HepG2 (cell line): ENCODE measurements around the gene ZSCAN2. TPM values are rescaled to one million over a fixed set of nuclear protein-coding genes. Genes with fewer than 3 reads are reported as not detected.

Experiments used
- AGO1 ChIP-seq: fragments of 200-400 bp; formaldehyde crosslinking; IDR thresholded peaks from 2 replicates; pipeline ENCODE4 v1.6.1; 2017; ENCODE audit warnings: mild to moderate bottlenecking, low read depth, low read length, moderate library complexity; ENCODE audit not compliant: poor library complexity, severe bottlenecking
- ARID2 ChIP-seq: sonication (generic); formaldehyde crosslinking; IDR thresholded peaks from 2 replicates; pipeline ENCODE4 v1.8.1; 2022; ENCODE audit warnings: mild to moderate bottlenecking, missing genetic modification reagents, borderline replicate concordance
- ARNT2 ChIP-seq: sonication (generic); formaldehyde crosslinking; IDR thresholded peaks from 2 replicates; pipeline ENCODE4 v1.8.0; 2022; ENCODE audit warnings: mild to moderate bottlenecking, low read depth, missing genetic modification reagents, moderate library complexity
- ATF1 ChIP-seq: IDR thresholded peaks from 2 replicates; pipeline ENCODE4 v1.6.1; 2016; ENCODE audit warnings: mild to moderate bottlenecking, control low read depth
- FOXA1 ChIP-seq, 2 experiments: fragments of 450-650 bp in 1 of 2; sonication (generic) in 1 of 2; formaldehyde crosslinking in 1 of 2; IDR thresholded peaks; 2 replicates each; pipeline versions ENCODE4 v1.4.0 to v1.6.1; 2016 to 2020; ENCODE audit warnings: missing genetic modification reagents in 1 of 2
- HOXA5 ChIP-seq: sonication (generic); formaldehyde crosslinking; IDR thresholded peaks from 2 replicates; pipeline ENCODE4 v1.4.0; 2020; ENCODE audit warnings: missing genetic modification reagents
- NBN ChIP-seq: fragments of 450-650 bp; conservative IDR thresholded peaks from 2 replicates; pipeline ENCODE4 v1.6.1; 2017
- SIX1 ChIP-seq: sonication (generic); formaldehyde crosslinking; IDR thresholded peaks from 2 replicates; pipeline ENCODE4 v1.4.0; 2020; ENCODE audit warnings: missing genetic modification reagents, borderline replicate concordance
- TBL1XR1 ChIP-seq: fragments of 150-350 bp; IDR thresholded peaks from 2 replicates; pipeline ENCODE4 v1.6.1; 2014; ENCODE audit warnings: borderline replicate concordance, low read length; ENCODE audit not compliant: partially characterized antibody
- TMF1 ChIP-seq: sonication (generic); formaldehyde crosslinking; IDR thresholded peaks from 2 replicates; pipeline ENCODE4 v1.8.1; 2022; ENCODE audit warnings: low read depth, missing genetic modification reagents
- ZBTB43 ChIP-seq: sonication (generic); formaldehyde crosslinking; conservative IDR thresholded peaks from 2 replicates; pipeline ENCODE4 v1.4.0; 2020; ENCODE audit warnings: missing genetic modification reagents
- ZNF207 ChIP-seq: fragments of 450-650 bp; IDR thresholded peaks from 2 replicates; pipeline ENCODE4 v1.6.1; 2016; ENCODE audit warnings: antibody characterized with exemption, borderline replicate concordance
- ZNF44 ChIP-seq: sonication (generic); formaldehyde crosslinking; IDR thresholded peaks from 2 replicates; pipeline ENCODE4 v1.5.1; 2020; ENCODE audit warnings: mild to moderate bottlenecking, missing genetic modification reagents
- ZNF646 ChIP-seq: sonication (generic); formaldehyde crosslinking; IDR thresholded peaks from 2 replicates; pipeline ENCODE4 v1.9.0; 2021; ENCODE audit warnings: mild to moderate bottlenecking, missing genetic modification reagents
- polyA plus RNA-seq, 8 experiments: library from polyadenylated mRNA; depleted of rRNA in 3 of 8; stranded (reverse) in 7 of 8; unstranded in 1 of 8; fragments of >200 nt; fragmentation: Illumina TruSeq in 4 of 8; extraction: Trizol in 4 of 8; gene quantifications; 2 replicates each; pipeline versions ENCODE4 v1.2.1 to v1.2.3, GENCODE V29; 2011 to 2016; ENCODE audit warnings: low read depth in 4 of 8, missing spikeins in 1 of 8, mixed read lengths in 1 of 8; ENCODE audit not compliant: insufficient read depth in 1 of 8
- total RNA-seq, 5 experiments: library from RNA; depleted of rRNA; stranded (reverse); fragments of >200 nt; fragmentation: Illumina TruSeq; extraction: Trizol; gene quantifications; 2 replicates each; pipeline ENCODE4 v1.2.3, GENCODE V29; 2016; ENCODE audit warnings: low read depth in 1 of 5
- TF ChIP-seq, protein P1 (sequence below): IDR thresholded peaks from 2 replicates; pipeline ENCODE4 v1.6.1; 2018; ENCODE audit warnings: missing genetic modification reagents, mild to moderate bottlenecking, missing compliant biosample characterization
- TF ChIP-seq, protein P2 (sequence below): sonication (generic); formaldehyde crosslinking; IDR thresholded peaks from 2 replicates; pipeline ENCODE4 v1.4.0; 2020; ENCODE audit warnings: missing genetic modification reagents

ZSCAN2 gene
- total and polyA plus RNA-seq, 2 of the 13 experiments (the other 11 are each of a cell fraction or from before 2014, with no cell fraction given), result 11.4 to 21.5 TPM

- TF ChIP-seq HOXA5 (CRISPR knock-in tag) (peak; percentile 12), NBN (no peak), ARNT2 (CRISPR knock-in tag) (peak; percentile 84), ARID2 (CRISPR knock-in tag) (no peak), FOXA1 (IDR thresholded peaks at IDR 0.05) (no peak), FOXA1 (CRISPR knock-in tag; IDR thresholded peaks at IDR 0.05) (no peak), SIX1 (CRISPR knock-in tag) (no peak), TBL1XR1 (no peak), ZNF646 (0 out of 2 replicates have a peak, but pooled peaks have one; percentile 12), ZNF207 (no peak), TMF1 (CRISPR knock-in tag) (no peak), ZBTB43 (no peak), AGO1 (peak; percentile 76), ATF1 (CRISPR knock-in tag) (no peak), ZNF44 (CRISPR knock-in tag) (peak; percentile 51; the same call in 1 of the 2 replicates)
- TF ChIP-seq, protein P1, sequence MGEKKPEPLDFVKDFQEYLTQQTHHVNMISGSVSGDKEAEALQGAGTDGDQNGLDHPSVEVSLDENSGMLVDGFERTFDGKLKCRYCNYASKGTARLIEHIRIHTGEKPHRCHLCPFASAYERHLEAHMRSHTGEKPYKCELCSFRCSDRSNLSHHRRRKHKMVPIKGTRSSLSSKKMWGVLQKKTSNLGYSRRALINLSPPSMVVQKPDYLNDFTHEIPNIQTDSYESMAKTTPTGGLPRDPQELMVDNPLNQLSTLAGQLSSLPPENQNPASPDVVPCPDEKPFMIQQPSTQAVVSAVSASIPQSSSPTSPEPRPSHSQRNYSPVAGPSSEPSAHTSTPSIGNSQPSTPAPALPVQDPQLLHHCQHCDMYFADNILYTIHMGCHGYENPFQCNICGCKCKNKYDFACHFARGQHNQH (CRISPR knock-in tag), result no peak
- TF ChIP-seq, protein P2, sequence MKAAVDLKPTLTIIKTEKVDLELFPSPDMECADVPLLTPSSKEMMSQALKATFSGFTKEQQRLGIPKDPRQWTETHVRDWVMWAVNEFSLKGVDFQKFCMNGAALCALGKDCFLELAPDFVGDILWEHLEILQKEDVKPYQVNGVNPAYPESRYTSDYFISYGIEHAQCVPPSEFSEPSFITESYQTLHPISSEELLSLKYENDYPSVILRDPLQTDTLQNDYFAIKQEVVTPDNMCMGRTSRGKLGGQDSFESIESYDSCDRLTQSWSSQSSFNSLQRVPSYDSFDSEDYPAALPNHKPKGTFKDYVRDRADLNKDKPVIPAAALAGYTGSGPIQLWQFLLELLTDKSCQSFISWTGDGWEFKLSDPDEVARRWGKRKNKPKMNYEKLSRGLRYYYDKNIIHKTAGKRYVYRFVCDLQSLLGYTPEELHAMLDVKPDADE (CRISPR knock-in tag), result no peak
These were observed at the start of gene ZSCAN2 (continued) for GRCh38 chr15:84600687-84601554.
